ENCODE measurements around the gene RIMS1. TPM values are rescaled to one million over a fixed set of nuclear protein-coding genes. Genes with fewer than 3 reads are reported as not detected.

The RIMS1 gene
- total RNA-seq, 1 donor from 2014 or later, result 12.3 TPM

GRCh38 chr6:72411872-72412708 is 525.7 kb downstream of the RIMS1 start:
- peak; percentile 73 for DNase-seq
- peak; percentile 100 for TF ChIP-seq CTCF (IDR thresholded peaks at IDR 0.05; ENCODE audit: partially characterized antibody, unreplicated experiment)
- Mint-ChIP-seq H3K27me3 (ENCODE audit: unreplicated experiment) (peaks cover 2% of the 10 kb centered on the region), H3K36me3 (ENCODE audit: unreplicated experiment) (no peaks in the 10 kb centered on the region), H3K4me3 (ENCODE audit: unreplicated experiment) (no peak overlapping the region), H3K27ac (ENCODE audit: unreplicated experiment) (no peak overlapping the region), H3K9me3 (ENCODE audit: unreplicated experiment) (no peaks in the 10 kb centered on the region), H3K4me1 (ENCODE audit: low read depth, unreplicated experiment) (peaks cover 4% of the 10 kb centered on the region)

GRCh38 chr6:72412709-72413044 is 526.3 kb downstream of the RIMS1 start:
- DNase-seq, result no peak
- Mint-ChIP-seq H3K4me1 (ENCODE audit: low read depth, unreplicated experiment) (peaks cover 4% of the 10 kb centered on the region), H3K9me3 (ENCODE audit: unreplicated experiment) (no peaks in the 10 kb centered on the region), H3K4me3 (ENCODE audit: unreplicated experiment) (no peak overlapping the region), H3K27me3 (ENCODE audit: unreplicated experiment) (peaks cover 2% of the 10 kb centered on the region), H3K27ac (ENCODE audit: unreplicated experiment) (no peak overlapping the region), H3K36me3 (ENCODE audit: unreplicated experiment) (no peaks in the 10 kb centered on the region)
- TF ChIP-seq CTCF (IDR thresholded peaks at IDR 0.05; ENCODE audit: partially characterized antibody, unreplicated experiment), result no peak

GRCh38 chr6:72413884-72414283 is 527.5 kb downstream of the RIMS1 start:
- no peaks in the 10 kb centered on the region for H3K9me3 Mint-ChIP-seq (ENCODE audit: unreplicated experiment)
- peaks cover 4% of the 10 kb centered on the region for H3K4me1 Mint-ChIP-seq (ENCODE audit: low read depth, unreplicated experiment)
- no peaks in the 10 kb centered on the region for H3K36me3 Mint-ChIP-seq (ENCODE audit: unreplicated experiment)
- H3K27ac Mint-ChIP-seq (ENCODE audit: unreplicated experiment), result no peak overlapping the region
- H3K4me3 Mint-ChIP-seq (ENCODE audit: unreplicated experiment), result no peak overlapping the region
- H3K27me3 Mint-ChIP-seq (ENCODE audit: unreplicated experiment), result peaks cover 2% of the 10 kb centered on the region
- no peak for DNase-seq
- no peak for TF ChIP-seq CTCF (IDR thresholded peaks at IDR 0.05; ENCODE audit: partially characterized antibody, unreplicated experiment)

- H3K9me3 Mint-ChIP-seq (ENCODE audit: unreplicated experiment), result no peaks in the 10 kb centered on the region
- peaks cover 2% of the 10 kb centered on the region for H3K27me3 Mint-ChIP-seq (ENCODE audit: unreplicated experiment)
- TF ChIP-seq CTCF (IDR thresholded peaks at IDR 0.05; ENCODE audit: partially characterized antibody, unreplicated experiment), result no peak
- no peaks in the 10 kb centered on the region for H3K36me3 Mint-ChIP-seq (ENCODE audit: unreplicated experiment)
- H3K4me1 Mint-ChIP-seq (ENCODE audit: low read depth, unreplicated experiment), result peaks cover 4% of the 10 kb centered on the region
- DNase-seq, result no peak
- no peak overlapping the region for H3K27ac Mint-ChIP-seq (ENCODE audit: unreplicated experiment)
- no peak overlapping the region for H3K4me3 Mint-ChIP-seq (ENCODE audit: unreplicated experiment)
These were observed 528.3 kb downstream of the RIMS1 start for GRCh38 chr6:72414657-72415056.

GRCh38 chr6:72416744-72417465 is 530.6 kb downstream of the RIMS1 start:
- H3K9me3 Mint-ChIP-seq (ENCODE audit: unreplicated experiment), result no peaks in the 10 kb centered on the region
- peaks cover 4% of the 10 kb centered on the region for H3K4me1 Mint-ChIP-seq (ENCODE audit: low read depth, unreplicated experiment)
- H3K27ac Mint-ChIP-seq (ENCODE audit: unreplicated experiment), result no peak overlapping the region
- no peak for TF ChIP-seq CTCF (IDR thresholded peaks at IDR 0.05; ENCODE audit: partially characterized antibody, unreplicated experiment)
- no peak overlapping the region for H3K4me3 Mint-ChIP-seq (ENCODE audit: unreplicated experiment)
- H3K36me3 Mint-ChIP-seq (ENCODE audit: unreplicated experiment), result no peaks in the 10 kb centered on the region
- DNase-seq, result no peak
- H3K27me3 Mint-ChIP-seq (ENCODE audit: unreplicated experiment), result peaks cover 2% of the 10 kb centered on the region
